ENCODE data around the gene PERM1. TPM values are rescaled to one million over a fixed set of nuclear protein-coding genes. Genes with fewer than 3 reads are reported as not detected.

Gene PERM1
- total RNA-seq, 1 experiment from 2014 or later: 0.81 TPM

GRCh38 chr1:982765-983436 lies 1.0 kb upstream of the PERM1 start:
- H3K27ac ChIP-seq: no peak overlapping the region
- ChIA-PET POLR2A (ENCODE audit: unreplicated experiment) (interaction anchor here (0.5 to 0.7 kb wide), 3 partner anchors 40 to 309 kb away, joined by 3 to 6 read pairs (median 5); partner anchors contain the start of gene RNF223), CTCF (interaction anchor here (0.5 to 0.6 kb wide), 3 partner anchors 40 to 386 kb away, joined by 3 read pairs; no protein-coding TSS in a partner anchor)
- no TSS peak for BruUV-seq (replicated peaks)
- H3K27me3 ChIP-seq (ENCODE audit: insufficient read depth, low read depth): no peaks in the 10 kb centered on the region
- H3K4me1 ChIP-seq (replicated peaks; ENCODE audit: insufficient read depth): no peaks in the 10 kb centered on the region
- no peaks in the 10 kb centered on the region for H3K9me2 ChIP-seq (ENCODE audit: insufficient read depth)
- H3K36me3 ChIP-seq (ENCODE audit: low read depth): no peaks in the 10 kb centered on the region
- no peak overlapping the region for H3K4me3 ChIP-seq
- no peak overlapping the region for H3K4me2 ChIP-seq
- no peak for TF ChIP-seq CTCF (conservative IDR thresholded peaks at IDR 0.05)
- no peak for TF ChIP-seq EZH2 (IDR thresholded peaks at IDR 0.05; ENCODE audit: low read depth)
- intact Hi-C loops (cut with micrococcal nuclease; ENCODE audit: unreplicated experiment): loop anchor here (1.0 to 10.0 kb wide), 3 partner anchors 16 to 309 kb away; partner anchors contain the start of genes B3GALT6 and SDF4
- H4K20me1 ChIP-seq (ENCODE audit: insufficient read depth): no peaks in the 10 kb centered on the region
- peaks cover 21% of the 10 kb centered on the region; the same call in 1 of the 2 replicates for H3F3A ChIP-seq (ENCODE audit: insufficient read depth, low read depth)
- peak in 1 of 2 experiments; percentile 59 for DNase-seq
- no peaks in the 10 kb centered on the region for H3K79me2 ChIP-seq (ENCODE audit: low read depth)
- no peak overlapping the region for H2AFZ ChIP-seq
- H3K9me3 ChIP-seq (ENCODE audit: insufficient read depth, low read depth): no peaks in the 10 kb centered on the region

GRCh38 chr1:981491-981954 lies 370 bp downstream of the PERM1 start:
- no peaks in the 10 kb centered on the region for H3K9me2 ChIP-seq (ENCODE audit: insufficient read depth)
- no peaks in the 10 kb centered on the region for H3K4me1 ChIP-seq (replicated peaks; ENCODE audit: insufficient read depth)
- no peak for DNase-seq
- H3K36me3 ChIP-seq (ENCODE audit: low read depth): no peaks in the 10 kb centered on the region
- TF ChIP-seq CTCF (conservative IDR thresholded peaks at IDR 0.05) (no peak), EZH2 (IDR thresholded peaks at IDR 0.05; ENCODE audit: low read depth) (no peak)
- no peaks in the 10 kb centered on the region for H3K27me3 ChIP-seq (ENCODE audit: insufficient read depth, low read depth)
- BruUV-seq (replicated peaks): no TSS peak
- H3K27ac ChIP-seq: no peak overlapping the region
- intact Hi-C loops (cut with micrococcal nuclease; ENCODE audit: unreplicated experiment): loop anchor here (5.0 to 10.0 kb wide), 2 partner anchors 253 to 311 kb away; partner anchors contain the start of genes B3GALT6 and SDF4
- no peaks in the 10 kb centered on the region for H4K20me1 ChIP-seq (ENCODE audit: insufficient read depth)
- H3K79me2 ChIP-seq (ENCODE audit: low read depth): no peaks in the 10 kb centered on the region
- ChIA-PET CTCF (interaction anchor here (0.6 kb wide), 1 partner anchor 48 kb away, joined by 3 read pairs; no protein-coding TSS in a partner anchor), POLR2A (ENCODE audit: unreplicated experiment) (no interaction called here)
- H3K9me3 ChIP-seq (ENCODE audit: insufficient read depth, low read depth): no peaks in the 10 kb centered on the region
- no peak overlapping the region for H3K4me2 ChIP-seq
- peaks cover 21% of the 10 kb centered on the region; the same call in 1 of the 2 replicates for H3F3A ChIP-seq (ENCODE audit: insufficient read depth, low read depth)
- no peak overlapping the region for H2AFZ ChIP-seq
- no peak overlapping the region for H3K4me3 ChIP-seq

- no peak for TF ChIP-seq EZH2 (IDR thresholded peaks at IDR 0.05; ENCODE audit: low read depth)
- TF ChIP-seq CTCF (conservative IDR thresholded peaks at IDR 0.05): no peak
- Histone ChIP-seq H3K27ac (no peak overlapping the region), H3F3A (ENCODE audit: insufficient read depth, low read depth) (peaks cover 27% of the 10 kb centered on the region), H3K9me2 (ENCODE audit: insufficient read depth) (no peaks in the 10 kb centered on the region), H3K4me3 (no peak overlapping the region), H3K79me2 (ENCODE audit: low read depth) (no peaks in the 10 kb centered on the region), H2AFZ (no peak overlapping the region), H3K27me3 (ENCODE audit: insufficient read depth, low read depth) (no peaks in the 10 kb centered on the region), H3K4me1 (replicated peaks; ENCODE audit: insufficient read depth) (peaks cover under 1% of the 10 kb centered on the region; the same call in 1 of the 2 replicates), H4K20me1 (ENCODE audit: insufficient read depth) (no peaks in the 10 kb centered on the region), H3K4me2 (no peak overlapping the region), H3K9me3 (ENCODE audit: insufficient read depth, low read depth) (no peaks in the 10 kb centered on the region), H3K36me3 (ENCODE audit: low read depth) (no peaks in the 10 kb centered on the region)
- no TSS peak for BruUV-seq (replicated peaks)
- ChIA-PET POLR2A (ENCODE audit: unreplicated experiment) (no interaction called here), CTCF (interaction anchor here (0.6 kb wide), 1 partner anchor 47 kb away, joined by 3 read pairs; no protein-coding TSS in a partner anchor)
- DNase-seq: no peak
- intact Hi-C loops (cut with micrococcal nuclease; ENCODE audit: unreplicated experiment): loop anchor here (5.0 to 10.0 kb wide), 2 partner anchors 254 to 312 kb away; partner anchors contain the start of genes B3GALT6 and SDF4
Observed at GRCh38 chr1:980602-981395, 1.1 kb downstream of the PERM1 start.
